Inflammatory macrophage treated with lipopolysaccharide for 4 hours (primary cell): ENCODE results near the gene LRRC56.
A peak's percentile ranks its signal among the peaks of the same experiment; 100 is the strongest.
"Not testable (repeated sequence)": the region's sequence is repeated elsewhere in the genome, so short reads cannot be mapped to it uniquely, and the experiment has no call there.

Experiments used
- DNase-seq: peaks from one replicate; pipeline ENCODE4 v3.0.0-alpha.2; 2020

Gene LRRC56

GRCh38 chr11:501683-502287 is 35.5 kb upstream of the LRRC56 start:
- DNase-seq = no peak

GRCh38 chr11:502288-503178 is 34.8 kb upstream of the LRRC56 start:
- no peak for DNase-seq

- peak; percentile 96 for DNase-seq
These were observed 33.9 kb upstream of the LRRC56 start for GRCh38 chr11:503179-503981.

GRCh38 chr11:504053-504993 is 33.0 kb upstream of the LRRC56 start:
- DNase-seq = peak; percentile 57

GRCh38 chr11:504994-505344 is 32.4 kb upstream of the LRRC56 start:
- no peak for DNase-seq

- DNase-seq = peak; percentile 98
These were observed 30.9 kb upstream of the LRRC56 start for GRCh38 chr11:506238-506994.

- DNase-seq = peak; percentile 98
These were observed 30.2 kb upstream of the LRRC56 start, which contains the start of gene RNH1 for GRCh38 chr11:506995-507726. Gene RNH1 (minus strand): TSS chr11:507242. CDS start chr11:502162, 5,080 bp downstream.

- DNase-seq = no peak
These were observed 29.4 kb upstream of the LRRC56 start for GRCh38 chr11:507727-508515.

GRCh38 chr11:508956-509355 is 28.4 kb upstream of the LRRC56 start:
- DNase-seq = no peak

GRCh38 chr11:512761-513595 is 24.3 kb upstream of the LRRC56 start:
- DNase-seq = peak; percentile 37

GRCh38 chr11:514606-515005 is 22.7 kb upstream of the LRRC56 start:
- no peak for DNase-seq

GRCh38 chr11:515131-515530 is 22.2 kb upstream of the LRRC56 start:
- DNase-seq = no peak

- no peak for DNase-seq
These were observed 20.9 kb upstream of the LRRC56 start for GRCh38 chr11:516400-516799.

- DNase-seq = not testable (repeated sequence)
These were observed 20.2 kb upstream of the LRRC56 start for GRCh38 chr11:516918-517685.

GRCh38 chr11:518463-519202 is 18.7 kb upstream of the LRRC56 start:
- peak; percentile 89 for DNase-seq

GRCh38 chr11:520428-521176 is 16.7 kb upstream of the LRRC56 start:
- no peak for DNase-seq
